Measurements from ENCODE around the gene ATXN7L1.

Gene ATXN7L1

GRCh38 chr7:105828141-105828540 lies 48.3 kb downstream of the ATXN7L1 start:
- no peaks in the 10 kb centered on the region for H3K36me3 ChIP-seq (replicated peaks)

GRCh38 chr7:105827151-105827875 lies 49.1 kb downstream of the ATXN7L1 start:
- H3K27me3 ChIP-seq (replicated peaks): no peaks in the 10 kb centered on the region
- in situ Hi-C loops (cut with HindIII; ENCODE audit: low pct_ligation_motif_present, low sequenced_read_pairs): no loop called here

More at GRCh38 chr7:105828141-105828540, 48.3 kb downstream of the ATXN7L1 start:
- in situ Hi-C loops (cut with HindIII; ENCODE audit: low pct_ligation_motif_present, low sequenced_read_pairs): no loop called here
- H3K27ac ChIP-seq: no peak overlapping the region
- H3K4me3 ChIP-seq (ENCODE audit: low read depth, low read length): no peak overlapping the region
- no peak for DNase-seq
- no peaks in the 10 kb centered on the region for H3K27me3 ChIP-seq (replicated peaks)
- TF ChIP-seq, protein P1, sequence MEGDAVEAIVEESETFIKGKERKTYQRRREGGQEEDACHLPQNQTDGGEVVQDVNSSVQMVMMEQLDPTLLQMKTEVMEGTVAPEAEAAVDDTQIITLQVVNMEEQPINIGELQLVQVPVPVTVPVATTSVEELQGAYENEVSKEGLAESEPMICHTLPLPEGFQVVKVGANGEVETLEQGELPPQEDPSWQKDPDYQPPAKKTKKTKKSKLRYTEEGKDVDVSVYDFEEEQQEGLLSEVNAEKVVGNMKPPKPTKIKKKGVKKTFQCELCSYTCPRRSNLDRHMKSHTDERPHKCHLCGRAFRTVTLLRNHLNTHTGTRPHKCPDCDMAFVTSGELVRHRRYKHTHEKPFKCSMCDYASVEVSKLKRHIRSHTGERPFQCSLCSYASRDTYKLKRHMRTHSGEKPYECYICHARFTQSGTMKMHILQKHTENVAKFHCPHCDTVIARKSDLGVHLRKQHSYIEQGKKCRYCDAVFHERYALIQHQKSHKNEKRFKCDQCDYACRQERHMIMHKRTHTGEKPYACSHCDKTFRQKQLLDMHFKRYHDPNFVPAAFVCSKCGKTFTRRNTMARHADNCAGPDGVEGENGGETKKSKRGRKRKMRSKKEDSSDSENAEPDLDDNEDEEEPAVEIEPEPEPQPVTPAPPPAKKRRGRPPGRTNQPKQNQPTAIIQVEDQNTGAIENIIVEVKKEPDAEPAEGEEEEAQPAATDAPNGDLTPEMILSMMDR (IDR thresholded peaks at IDR 0.05; ENCODE audit: low read depth, low read length, missing control alignments): no peak

GRCh38 chr7:105826143-105826542 lies 50.3 kb downstream of the ATXN7L1 start:
- TF ChIP-seq, protein P1 (IDR thresholded peaks at IDR 0.05; ENCODE audit: low read depth, low read length, missing control alignments): no peak
- no peak overlapping the region for H3K4me3 ChIP-seq (ENCODE audit: low read depth, low read length)
- DNase-seq: no peak
- H3K27ac ChIP-seq: no peak overlapping the region
- no peaks in the 10 kb centered on the region for H3K36me3 ChIP-seq (replicated peaks)
- in situ Hi-C loops (cut with HindIII; ENCODE audit: low pct_ligation_motif_present, low sequenced_read_pairs): no loop called here
- no peaks in the 10 kb centered on the region for H3K27me3 ChIP-seq (replicated peaks)

More at GRCh38 chr7:105827151-105827875, 49.1 kb downstream of the ATXN7L1 start:
- DNase-seq: no peak
- Histone ChIP-seq H3K27ac (no peak overlapping the region), H3K36me3 (replicated peaks) (no peaks in the 10 kb centered on the region), H3K4me3 (ENCODE audit: low read depth, low read length) (no peak overlapping the region)
- TF ChIP-seq, protein P1 (IDR thresholded peaks at IDR 0.05; ENCODE audit: low read depth, low read length, missing control alignments): no peak

DNA sequence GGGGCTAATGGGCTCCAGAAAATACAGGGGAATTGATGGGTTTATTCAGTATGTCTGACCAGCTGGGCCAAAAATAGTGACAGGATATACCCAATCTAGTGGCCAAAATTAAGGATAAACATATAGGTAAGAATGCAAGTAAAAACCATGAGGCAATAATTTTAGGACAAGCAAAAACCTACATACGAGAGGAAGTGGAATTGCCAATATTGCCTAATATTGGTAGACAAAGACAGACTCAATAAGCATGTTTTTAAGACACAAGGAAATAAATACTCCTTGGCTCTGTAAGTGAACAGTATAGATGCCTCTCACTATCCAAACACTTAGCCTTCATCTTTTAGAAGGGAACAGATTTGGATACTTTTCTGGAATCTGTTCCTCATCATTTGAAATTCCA lies 51.0 kb downstream of the ATXN7L1 start:
- in situ Hi-C loops (cut with HindIII; ENCODE audit: low pct_ligation_motif_present, low sequenced_read_pairs): no loop called here
- H3K27ac ChIP-seq: no peak overlapping the region
- H3K27me3 ChIP-seq (replicated peaks): no peaks in the 10 kb centered on the region
- no peak overlapping the region for H3K4me3 ChIP-seq (ENCODE audit: low read depth, low read length)
- no peak for DNase-seq
- H3K36me3 ChIP-seq (replicated peaks): no peaks in the 10 kb centered on the region
- TF ChIP-seq, protein P1 (IDR thresholded peaks at IDR 0.05; ENCODE audit: low read depth, low read length, missing control alignments): no peak

DNA sequence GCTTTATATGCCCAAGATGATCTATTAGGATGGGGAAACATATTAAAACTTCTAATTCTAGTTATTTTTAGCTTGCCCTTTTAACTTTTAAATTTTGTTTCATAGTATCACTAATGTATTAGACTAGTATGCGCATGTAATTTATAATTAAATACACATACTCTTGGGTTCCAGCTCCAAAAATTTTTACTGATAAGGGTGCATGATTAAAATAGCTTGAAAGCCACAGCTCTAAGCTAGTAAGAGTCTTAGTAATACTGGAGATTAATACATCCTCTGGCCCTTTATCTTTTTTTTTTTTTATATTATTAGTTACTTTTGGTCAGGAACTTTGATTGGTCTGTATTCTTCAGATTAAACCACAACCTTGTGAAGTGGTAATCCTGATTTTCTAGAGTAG lies 53.6 kb downstream of the ATXN7L1 start:
- H3K4me3 ChIP-seq (ENCODE audit: low read depth, low read length): no peak overlapping the region
- no peaks in the 10 kb centered on the region for H3K36me3 ChIP-seq (replicated peaks)
- DNase-seq: no peak
- no peaks in the 10 kb centered on the region for H3K27me3 ChIP-seq (replicated peaks)
- TF ChIP-seq, protein P1 (IDR thresholded peaks at IDR 0.05; ENCODE audit: low read depth, low read length, missing control alignments): no peak
- no peak overlapping the region for H3K27ac ChIP-seq
- in situ Hi-C loops (cut with HindIII; ENCODE audit: low pct_ligation_motif_present, low sequenced_read_pairs): no loop called here

GRCh38 chr7:105821527-105821926 lies 54.9 kb downstream of the ATXN7L1 start:
- TF ChIP-seq, protein P1 (IDR thresholded peaks at IDR 0.05; ENCODE audit: low read depth, low read length, missing control alignments): no peak
- no peak for DNase-seq
- in situ Hi-C loops (cut with HindIII; ENCODE audit: low pct_ligation_motif_present, low sequenced_read_pairs): no loop called here
- Histone ChIP-seq H3K27ac (no peak overlapping the region), H3K4me3 (ENCODE audit: low read depth, low read length) (no peak overlapping the region), H3K27me3 (replicated peaks) (no peaks in the 10 kb centered on the region), H3K36me3 (replicated peaks) (no peaks in the 10 kb centered on the region)
